Measurements from ENCODE around the gene TEAD3. TPM values are rescaled to one million over a fixed set of nuclear protein-coding genes. Genes with fewer than 3 reads are reported as not detected.

Gene TEAD3
- polyA plus RNA-seq, 1 donor from 2014 or later, result 0.10 TPM

DNA sequence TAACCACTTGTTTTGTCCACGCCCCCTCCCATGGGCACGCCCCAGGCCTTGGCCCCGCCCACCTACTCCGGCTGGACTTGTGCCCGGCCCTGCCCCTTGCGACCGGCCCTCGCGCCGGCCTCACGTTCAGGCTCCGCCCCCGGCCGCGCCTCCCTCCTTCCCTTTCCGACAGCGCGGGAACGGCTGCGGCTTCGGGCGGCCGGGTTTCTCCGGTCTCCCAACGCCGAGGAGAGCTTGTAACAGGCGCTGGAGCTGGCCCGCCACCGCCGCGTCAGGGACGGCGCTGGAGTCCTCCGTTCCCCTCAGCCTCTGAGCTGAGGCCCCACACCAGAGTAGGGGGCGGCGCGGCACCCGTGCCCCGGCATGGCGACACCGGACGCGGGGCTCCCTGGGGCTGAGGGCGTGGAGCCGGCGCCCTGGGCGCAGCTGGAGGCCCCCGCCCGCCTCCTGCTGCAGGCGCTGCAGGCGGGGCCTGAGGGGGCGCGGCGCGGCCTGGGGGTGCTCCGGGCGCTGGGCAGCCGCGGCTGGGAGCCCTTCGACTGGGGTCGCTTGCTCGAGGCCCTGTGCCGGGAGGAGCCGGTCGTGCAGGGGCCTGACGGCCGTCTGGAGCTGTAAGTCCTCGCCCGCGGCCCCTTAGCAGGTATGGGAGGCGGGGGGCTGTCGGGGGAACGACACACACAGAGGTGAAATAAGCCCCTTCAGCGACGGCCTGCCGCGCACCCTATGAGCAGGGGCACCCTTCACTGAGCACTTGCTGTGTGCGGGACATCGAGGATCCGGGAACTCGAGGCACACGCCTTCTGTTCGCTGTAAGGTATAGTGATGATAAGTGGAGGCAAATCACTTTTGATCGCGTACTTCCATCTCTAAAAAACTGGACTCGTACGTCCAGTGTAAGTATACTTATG lies 44.4 kb downstream of the TEAD3 start, which contains the start of gene FANCE:
FANCE (plus strand) TSS at position 156 of the 908 bp plus-strand sequence; CDS start at position 364, 208 bp downstream.
- Histone ChIP-seq H3K9me3 (ENCODE audit: low read length) (no peaks in the 10 kb centered on the region), H3K4me2 (ENCODE audit: low read length) (peak within 1 kb of the TSS; percentile 28), H3K9me2 (ENCODE audit: insufficient read depth, low read length) (no peaks in the 10 kb centered on the region), H3F3A (ENCODE audit: insufficient read depth, low read length, poor library complexity, severe bottlenecking) (no peaks in the 10 kb centered on the region), H2AFZ (ENCODE audit: low read depth, low read length) (peak within 1 kb of the TSS; percentile 27), H3K4me3 (ENCODE audit: low read length) (peak within 1 kb of the TSS; percentile 81), H3K27me3 (ENCODE audit: insufficient read depth, low read depth, low read length) (no peaks in the 10 kb centered on the region), H3K79me2 (replicated peaks; ENCODE audit: insufficient read depth, low read length) (no peaks in the 10 kb centered on the region), H4K20me1 (ENCODE audit: insufficient read depth) (no peaks in the 10 kb centered on the region), H3K9ac (ENCODE audit: low read length) (peak within 1 kb of the TSS; percentile 61), H3K36me3 (ENCODE audit: insufficient read depth, low read length) (no peaks in the 10 kb centered on the region), H3K27ac (ENCODE audit: low read length) (no peak within 1 kb of the TSS)
- TF ChIP-seq TAF1 (IDR thresholded peaks at IDR 0.05; ENCODE audit: low read depth), result no peak
- TF ChIP-seq, protein P1, sequence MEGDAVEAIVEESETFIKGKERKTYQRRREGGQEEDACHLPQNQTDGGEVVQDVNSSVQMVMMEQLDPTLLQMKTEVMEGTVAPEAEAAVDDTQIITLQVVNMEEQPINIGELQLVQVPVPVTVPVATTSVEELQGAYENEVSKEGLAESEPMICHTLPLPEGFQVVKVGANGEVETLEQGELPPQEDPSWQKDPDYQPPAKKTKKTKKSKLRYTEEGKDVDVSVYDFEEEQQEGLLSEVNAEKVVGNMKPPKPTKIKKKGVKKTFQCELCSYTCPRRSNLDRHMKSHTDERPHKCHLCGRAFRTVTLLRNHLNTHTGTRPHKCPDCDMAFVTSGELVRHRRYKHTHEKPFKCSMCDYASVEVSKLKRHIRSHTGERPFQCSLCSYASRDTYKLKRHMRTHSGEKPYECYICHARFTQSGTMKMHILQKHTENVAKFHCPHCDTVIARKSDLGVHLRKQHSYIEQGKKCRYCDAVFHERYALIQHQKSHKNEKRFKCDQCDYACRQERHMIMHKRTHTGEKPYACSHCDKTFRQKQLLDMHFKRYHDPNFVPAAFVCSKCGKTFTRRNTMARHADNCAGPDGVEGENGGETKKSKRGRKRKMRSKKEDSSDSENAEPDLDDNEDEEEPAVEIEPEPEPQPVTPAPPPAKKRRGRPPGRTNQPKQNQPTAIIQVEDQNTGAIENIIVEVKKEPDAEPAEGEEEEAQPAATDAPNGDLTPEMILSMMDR (IDR thresholded peaks at IDR 0.05; ENCODE audit: poor library complexity, severe bottlenecking), result peak; percentile 12
- TF ChIP-seq EP300 (conservative IDR thresholded peaks at IDR 0.05; ENCODE audit: poor library complexity, severe bottlenecking), result no peak
- no peak for TF ChIP-seq EZH2 (IDR thresholded peaks at IDR 0.05; ENCODE audit: borderline replicate concordance, insufficient read depth, low read length, poor library complexity, severe bottlenecking)

DNA sequence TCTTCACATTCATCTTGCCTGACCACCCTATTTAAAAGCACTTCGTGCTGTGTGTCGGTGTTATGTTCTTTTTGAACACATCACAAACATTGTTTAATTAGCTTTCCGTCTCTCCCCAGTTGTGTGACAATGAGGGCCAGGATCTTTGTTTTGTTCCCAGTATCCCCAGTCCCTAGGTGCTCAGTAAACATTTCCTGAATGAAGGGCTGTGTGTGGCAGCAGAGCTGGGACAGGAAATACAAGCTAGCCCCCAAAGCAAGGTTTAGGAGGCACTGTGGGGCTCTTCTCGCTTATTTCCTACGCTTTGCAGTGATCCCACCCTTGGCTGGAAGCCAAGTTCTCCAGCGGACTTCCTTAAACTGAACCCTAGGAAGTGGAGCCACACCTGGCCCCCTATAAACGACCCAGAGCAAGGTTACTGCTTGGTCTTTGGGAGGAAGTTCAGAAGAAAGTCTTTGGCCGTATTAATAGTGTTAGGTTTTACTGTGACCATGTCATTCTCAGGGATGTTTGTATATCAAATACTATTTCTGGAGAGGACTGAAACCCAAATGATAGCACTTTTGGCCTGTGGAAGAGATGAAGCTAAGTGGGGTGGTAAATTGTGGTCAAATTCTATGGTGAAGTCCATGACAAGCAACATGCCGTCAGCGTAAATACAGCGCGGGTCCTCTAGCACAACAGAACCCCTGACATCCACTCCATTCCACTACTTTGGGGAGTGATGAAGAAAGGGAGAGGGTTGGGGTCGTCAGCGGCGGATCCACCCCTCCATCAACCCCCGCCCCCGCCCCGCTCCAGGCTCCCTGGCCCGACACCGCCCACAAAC lies 45.3 kb downstream of the TEAD3 start:
- H4K20me1 ChIP-seq (ENCODE audit: insufficient read depth), result no peaks in the 10 kb centered on the region
- TF ChIP-seq POLR2AphosphoS5 (IDR thresholded peaks at IDR 0.05) (no peak), EZH2 (IDR thresholded peaks at IDR 0.05; ENCODE audit: borderline replicate concordance, insufficient read depth, low read length, poor library complexity, severe bottlenecking) (no peak), MXI1 (conservative IDR thresholded peaks at IDR 0.05; ENCODE audit: poor library complexity, severe bottlenecking) (no peak), RAD21 (conservative IDR thresholded peaks at IDR 0.05) (no peak), TAF1 (IDR thresholded peaks at IDR 0.05; ENCODE audit: low read depth) (no peak), EP300 (conservative IDR thresholded peaks at IDR 0.05; ENCODE audit: poor library complexity, severe bottlenecking) (no peak), SMC3 (conservative IDR thresholded peaks at IDR 0.05; ENCODE audit: poor library complexity) (no peak)
- TF ChIP-seq, protein P2, sequence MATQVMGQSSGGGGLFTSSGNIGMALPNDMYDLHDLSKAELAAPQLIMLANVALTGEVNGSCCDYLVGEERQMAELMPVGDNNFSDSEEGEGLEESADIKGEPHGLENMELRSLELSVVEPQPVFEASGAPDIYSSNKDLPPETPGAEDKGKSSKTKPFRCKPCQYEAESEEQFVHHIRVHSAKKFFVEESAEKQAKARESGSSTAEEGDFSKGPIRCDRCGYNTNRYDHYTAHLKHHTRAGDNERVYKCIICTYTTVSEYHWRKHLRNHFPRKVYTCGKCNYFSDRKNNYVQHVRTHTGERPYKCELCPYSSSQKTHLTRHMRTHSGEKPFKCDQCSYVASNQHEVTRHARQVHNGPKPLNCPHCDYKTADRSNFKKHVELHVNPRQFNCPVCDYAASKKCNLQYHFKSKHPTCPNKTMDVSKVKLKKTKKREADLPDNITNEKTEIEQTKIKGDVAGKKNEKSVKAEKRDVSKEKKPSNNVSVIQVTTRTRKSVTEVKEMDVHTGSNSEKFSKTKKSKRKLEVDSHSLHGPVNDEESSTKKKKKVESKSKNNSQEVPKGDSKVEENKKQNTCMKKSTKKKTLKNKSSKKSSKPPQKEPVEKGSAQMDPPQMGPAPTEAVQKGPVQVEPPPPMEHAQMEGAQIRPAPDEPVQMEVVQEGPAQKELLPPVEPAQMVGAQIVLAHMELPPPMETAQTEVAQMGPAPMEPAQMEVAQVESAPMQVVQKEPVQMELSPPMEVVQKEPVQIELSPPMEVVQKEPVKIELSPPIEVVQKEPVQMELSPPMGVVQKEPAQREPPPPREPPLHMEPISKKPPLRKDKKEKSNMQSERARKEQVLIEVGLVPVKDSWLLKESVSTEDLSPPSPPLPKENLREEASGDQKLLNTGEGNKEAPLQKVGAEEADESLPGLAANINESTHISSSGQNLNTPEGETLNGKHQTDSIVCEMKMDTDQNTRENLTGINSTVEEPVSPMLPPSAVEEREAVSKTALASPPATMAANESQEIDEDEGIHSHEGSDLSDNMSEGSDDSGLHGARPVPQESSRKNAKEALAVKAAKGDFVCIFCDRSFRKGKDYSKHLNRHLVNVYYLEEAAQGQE (IDR thresholded peaks at IDR 0.05; ENCODE audit: borderline replicate concordance), result no peak
- TF ChIP-seq, protein P1 (IDR thresholded peaks at IDR 0.05; ENCODE audit: poor library complexity, severe bottlenecking), result no peak
- no peaks in the 10 kb centered on the region for H3K36me3 ChIP-seq (ENCODE audit: insufficient read depth, low read length)
- peak overlapping the region; percentile 61 for H3K9ac ChIP-seq (ENCODE audit: low read length)
- H3K27me3 ChIP-seq (ENCODE audit: insufficient read depth, low read depth, low read length), result no peaks in the 10 kb centered on the region
- H3K9me3 ChIP-seq (ENCODE audit: low read length), result no peaks in the 10 kb centered on the region
- no peak overlapping the region for H3K27ac ChIP-seq (ENCODE audit: low read length)
- H2AFZ ChIP-seq (ENCODE audit: low read depth, low read length), result peak overlapping the region; percentile 27
- H3K9me2 ChIP-seq (ENCODE audit: insufficient read depth, low read length), result no peaks in the 10 kb centered on the region
- H3F3A ChIP-seq (ENCODE audit: insufficient read depth, low read length, poor library complexity, severe bottlenecking), result no peaks in the 10 kb centered on the region
- H3K4me3 ChIP-seq (ENCODE audit: low read length), result peak overlapping the region; percentile 81
- H3K79me2 ChIP-seq (replicated peaks; ENCODE audit: insufficient read depth, low read length), result no peaks in the 10 kb centered on the region
- peak overlapping the region; percentile 5 for H3K4me2 ChIP-seq (ENCODE audit: low read length)

Data from neural cell (in vitro differentiated cells).